HCT116 (cell line): ENCODE measurements around the gene MGST1.
A peak's percentile ranks its signal among the peaks of the same experiment; 100 is the strongest.

Experiments used
- CEBPB ChIP-seq: IDR thresholded peaks from 2 replicates; pipeline ENCODE4 v1.6.1; 2012; ENCODE audit warnings: low read depth
- EGR1 ChIP-seq: IDR thresholded peaks from 2 replicates; pipeline ENCODE4 v1.6.1; 2012; ENCODE audit warnings: low read depth
- EZH2 ChIP-seq: fragments of 200-600 bp; sonication (generic); IDR thresholded peaks from 2 replicates; pipeline ENCODE4 v1.6.1; 2017; ENCODE audit warnings: antibody characterized with exemption, mixed run types
- JUND ChIP-seq: IDR thresholded peaks from 2 replicates; pipeline ENCODE4 v1.6.1; 2012
- POLR2A ChIP-seq: IDR thresholded peaks from 2 replicates; pipeline ENCODE4 v1.7.0; 2011; ENCODE audit warnings: borderline replicate concordance; ENCODE audit not compliant: insufficient read depth, insufficient read length; ENCODE audit errors: extremely low read depth
- POLR2AphosphoS5 ChIP-seq: IDR thresholded peaks from 2 replicates; pipeline ENCODE4 v1.6.1; 2011; ENCODE audit warnings: mild to moderate bottlenecking, low read depth, low read length, moderate library complexity
- RAD21 ChIP-seq: IDR thresholded peaks from 2 replicates; pipeline ENCODE4 v1.6.1; 2012; ENCODE audit warnings: low read depth, mild to moderate bottlenecking
- SIN3A ChIP-seq: IDR thresholded peaks from 2 replicates; pipeline ENCODE4 v1.6.1; 2012; ENCODE audit warnings: low read depth
- SP1 ChIP-seq: IDR thresholded peaks from 2 replicates; pipeline ENCODE4 v1.6.1; 2012; ENCODE audit warnings: low read depth
- SRF ChIP-seq: IDR thresholded peaks from 2 replicates; pipeline ENCODE4 v1.6.1; 2012; ENCODE audit warnings: low read depth
- YY1 ChIP-seq: IDR thresholded peaks from 2 replicates; pipeline ENCODE4 v1.6.1; 2011; ENCODE audit warnings: low read length, low read depth, moderate library complexity, mild to moderate bottlenecking; ENCODE audit not compliant: insufficient replicate concordance; ENCODE audit errors: extremely low read depth
- ZFX ChIP-seq: fragments of 450-650 bp; IDR thresholded peaks from 2 replicates; pipeline ENCODE4 v1.6.1; 2017
- TF ChIP-seq, protein P1 (sequence below), 3 experiments: fragments of 200-600 bp in 1 of 3; sonication (generic) in 1 of 3; IDR thresholded peaks in 2 of 3; conservative IDR thresholded peaks in 1 of 3; 2 replicates each; pipeline ENCODE4 v1.5.1; 2012 to 2017; ENCODE audit warnings: low read depth in 2 of 3, low read length in 2 of 3, antibody characterized with exemption in 1 of 3, borderline replicate concordance in 1 of 3, control low read depth in 1 of 3, mild to moderate bottlenecking in 1 of 3, mixed read lengths in 1 of 3, mixed run types in 1 of 3, moderate library complexity in 1 of 3; ENCODE audit not compliant: insufficient read depth in 1 of 3
- TF ChIP-seq, protein P2 (sequence below): IDR thresholded peaks from 2 replicates; pipeline ENCODE4 v1.6.1; 2012

DNA sequence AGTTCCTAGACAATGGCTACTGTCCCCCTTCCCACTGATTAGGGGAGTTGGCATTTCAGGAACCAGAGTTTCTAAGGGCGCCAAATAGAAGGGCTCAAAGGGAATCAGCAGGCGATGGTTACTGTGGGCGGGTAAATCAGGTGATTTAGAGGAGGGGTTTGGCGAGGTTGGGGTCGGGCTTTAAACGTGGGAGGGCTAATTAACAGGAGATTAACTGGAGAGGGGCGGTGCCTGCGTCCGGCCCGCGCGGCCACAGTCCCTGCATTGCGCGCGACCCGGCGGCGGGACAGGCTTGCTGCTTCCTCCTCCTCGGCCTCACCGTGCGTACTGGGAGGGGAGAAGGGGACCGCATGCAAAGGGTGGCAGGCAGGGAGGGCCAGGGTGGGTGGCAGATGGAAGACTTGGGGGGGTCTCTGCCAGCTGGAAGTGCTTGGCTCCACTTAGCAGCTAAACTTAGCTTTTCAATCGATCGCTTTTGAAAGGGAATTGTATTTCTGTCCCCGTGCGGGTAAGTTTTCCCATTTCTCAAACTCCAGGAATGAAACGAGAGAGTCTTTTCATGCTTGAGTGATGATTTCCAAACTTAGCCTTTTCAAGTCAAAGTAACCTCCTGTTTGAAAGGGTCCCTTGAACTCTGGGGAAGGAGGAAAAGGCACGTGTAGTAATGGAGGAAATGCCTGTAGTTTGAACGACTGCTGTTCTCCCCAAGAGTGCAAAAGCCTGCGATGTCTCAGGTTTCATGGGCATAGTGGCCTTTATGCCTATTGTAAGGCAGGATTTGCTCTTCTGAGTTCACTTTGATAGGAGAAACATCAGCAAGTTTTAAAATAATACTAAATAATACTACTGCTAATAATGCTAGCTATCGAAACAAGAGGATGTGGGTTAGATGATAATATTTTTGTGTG lies at the start of gene MGST1:
- TF ChIP-seq EZH2, result no peak
- TF ChIP-seq, protein P1, sequence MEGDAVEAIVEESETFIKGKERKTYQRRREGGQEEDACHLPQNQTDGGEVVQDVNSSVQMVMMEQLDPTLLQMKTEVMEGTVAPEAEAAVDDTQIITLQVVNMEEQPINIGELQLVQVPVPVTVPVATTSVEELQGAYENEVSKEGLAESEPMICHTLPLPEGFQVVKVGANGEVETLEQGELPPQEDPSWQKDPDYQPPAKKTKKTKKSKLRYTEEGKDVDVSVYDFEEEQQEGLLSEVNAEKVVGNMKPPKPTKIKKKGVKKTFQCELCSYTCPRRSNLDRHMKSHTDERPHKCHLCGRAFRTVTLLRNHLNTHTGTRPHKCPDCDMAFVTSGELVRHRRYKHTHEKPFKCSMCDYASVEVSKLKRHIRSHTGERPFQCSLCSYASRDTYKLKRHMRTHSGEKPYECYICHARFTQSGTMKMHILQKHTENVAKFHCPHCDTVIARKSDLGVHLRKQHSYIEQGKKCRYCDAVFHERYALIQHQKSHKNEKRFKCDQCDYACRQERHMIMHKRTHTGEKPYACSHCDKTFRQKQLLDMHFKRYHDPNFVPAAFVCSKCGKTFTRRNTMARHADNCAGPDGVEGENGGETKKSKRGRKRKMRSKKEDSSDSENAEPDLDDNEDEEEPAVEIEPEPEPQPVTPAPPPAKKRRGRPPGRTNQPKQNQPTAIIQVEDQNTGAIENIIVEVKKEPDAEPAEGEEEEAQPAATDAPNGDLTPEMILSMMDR (IDR thresholded peaks at IDR 0.05 in 2 of 3, conservative IDR thresholded peaks at IDR 0.05 in 1 of 3; ENCODE audit: borderline replicate concordance in 1 of 3, insufficient read depth in 1 of 3, low read depth in 2 of 3, low read length in 2 of 3), result no peak
- TF ChIP-seq POLR2A, result peak; percentile 87
- TF ChIP-seq, protein P2, sequence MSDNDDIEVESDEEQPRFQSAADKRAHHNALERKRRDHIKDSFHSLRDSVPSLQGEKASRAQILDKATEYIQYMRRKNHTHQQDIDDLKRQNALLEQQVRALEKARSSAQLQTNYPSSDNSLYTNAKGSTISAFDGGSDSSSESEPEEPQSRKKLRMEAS, result peak; percentile 66
- TF ChIP-seq SP1, result no peak
- peak; percentile 48; the same call in 1 of the 2 replicates for TF ChIP-seq EGR1
- TF ChIP-seq SIN3A, result no peak
- TF ChIP-seq POLR2AphosphoS5, result peak; percentile 87
- no peak for TF ChIP-seq SRF
- no peak for TF ChIP-seq CEBPB
- no peak for TF ChIP-seq RAD21
- no peak; the same call in 1 of the 2 replicates for TF ChIP-seq ZFX
- TF ChIP-seq JUND, result no peak
- TF ChIP-seq YY1, result no peak
